ENCODE data around the gene RAB11FIP4. TPM values are rescaled to one million over a fixed set of nuclear protein-coding genes. Genes with fewer than 3 reads are reported as not detected.

The RAB11FIP4 gene
- total and polyA plus RNA-seq, 9 of the 15 experiments (the other 6 are each of a cell fraction or from before 2014, with no cell fraction given), result 0.62 to 16.6 (median 8.9) TPM

DNA sequence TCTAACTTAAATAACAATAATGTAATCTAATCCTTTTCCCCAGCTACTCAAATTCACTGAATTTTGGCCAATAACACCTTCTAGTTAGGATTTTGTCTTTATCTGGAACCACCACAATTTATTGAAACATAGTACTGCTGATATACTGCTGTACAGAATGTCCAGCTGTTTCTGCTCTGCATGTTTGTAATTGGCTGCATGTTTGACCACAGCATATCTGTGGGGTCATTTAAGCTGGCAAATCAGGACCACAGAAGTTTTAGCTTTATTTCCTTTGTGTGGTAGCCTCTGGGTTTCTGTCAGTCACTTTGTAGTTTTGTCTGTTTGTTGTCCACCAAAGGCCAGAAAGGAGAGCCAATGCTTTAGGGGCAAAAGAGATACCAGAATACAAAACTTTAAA lies 22.2 kb upstream of the RAB11FIP4 start:
- H3K27me3 ChIP-seq (ENCODE audit: control insufficient read depth in 2 of 2, insufficient read depth in 2 of 2, low read length in 2 of 2), result no peaks in the 10 kb centered on the region
- in situ Hi-C loops (cut with MboI) (no loop called here), intact Hi-C loops (cut with micrococcal nuclease) (no loop called here)
- FAIRE-seq (no peak), ATAC-seq (no peak), DNase-seq (ENCODE audit: extremely low read depth in 1 of 4, low spot score in 3 of 4) (no peak)
- no peaks in the 10 kb centered on the region for H3K9me1 ChIP-seq (ENCODE audit: control insufficient read depth, insufficient read depth, low read length)
- ChIA-PET POLR2A (no interaction called here), CTCF (ENCODE audit: low intra/inter-chr PET ratio) (no interaction called here)
- TF ChIP-seq CBFA2T3 (IDR thresholded peaks at IDR 0.05) (0 out of 2 replicates have a peak, but pooled peaks have one; percentile 11), CHD2 (IDR thresholded peaks at IDR 0.05; ENCODE audit: low read depth, low read length) (no peak)
- peaks cover 28% of the 10 kb centered on the region; the same call in 2 of the 3 replicates for H3K36me3 ChIP-seq (ENCODE audit: control insufficient read depth, insufficient read depth, low read length)
- no peak overlapping the region for H3K4me3 ChIP-seq
- no TSS peak for BruUV-seq (replicated peaks)
- no peak overlapping the region for H3K4me2 ChIP-seq (ENCODE audit: insufficient read depth, low read length)
- H3K79me2 ChIP-seq (ENCODE audit: control insufficient read depth, insufficient read depth, low read length), result no peaks in the 10 kb centered on the region
- H3K9me3 ChIP-seq (replicated peaks; ENCODE audit: control insufficient read depth, insufficient read depth, low read depth, low read length), result no peaks in the 10 kb centered on the region
- H3K27ac ChIP-seq (ENCODE audit: extremely low read depth, low read depth, low read length), result no peak overlapping the region
- H3K9ac ChIP-seq (ENCODE audit: insufficient read depth in 1 of 2, low read depth in 2 of 2, low read length in 2 of 2), result no peak overlapping the region
- H3K4me1 ChIP-seq (replicated peaks in 1 of 2; ENCODE audit: control insufficient read depth in 2 of 2, insufficient read depth in 2 of 2, low read length in 2 of 2), result no peaks in the 10 kb centered on the region
- H4K20me1 ChIP-seq (replicated peaks; ENCODE audit: control insufficient read depth, insufficient read depth, low read length), result 0 out of 2 replicates have a peak, but pooled peaks cover 2% of the 10 kb centered on the region
- no peak overlapping the region for H2AFZ ChIP-seq (ENCODE audit: low read depth, low read length)

DNA sequence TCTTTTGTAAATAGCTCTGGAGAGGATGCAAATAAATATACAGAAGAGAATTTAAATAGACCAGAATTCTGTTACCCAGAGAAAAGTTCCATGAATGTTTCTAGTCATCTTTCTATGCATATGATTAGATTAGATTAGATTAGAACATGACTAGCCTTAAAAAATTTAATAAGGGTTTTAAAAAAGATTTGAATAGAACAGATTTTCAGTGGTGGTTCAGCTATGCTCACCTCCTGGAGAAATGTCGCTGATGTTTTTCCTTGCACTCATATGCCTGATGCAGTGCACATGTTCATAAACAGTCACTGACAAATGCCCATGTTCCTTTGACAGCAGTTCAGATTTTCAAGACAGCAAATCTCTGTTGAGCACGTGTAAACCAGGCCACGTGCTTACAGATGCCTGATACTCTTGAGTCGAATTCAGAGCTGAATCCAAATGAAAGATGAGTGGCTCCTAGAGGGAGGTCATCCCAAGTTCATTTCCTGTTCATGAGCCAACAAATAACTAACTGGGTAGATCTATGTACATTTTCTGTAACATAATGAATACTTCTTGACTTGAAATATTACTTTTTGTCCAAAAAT lies 19.9 kb upstream of the RAB11FIP4 start:
- 24% methylated on average over 4 of the region's 4 CpGs for WGBS (ENCODE audit: insufficient coverage, low coverage, missing lambda C conversion rate)
- no peak overlapping the region for H3K27ac ChIP-seq (ENCODE audit: extremely low read depth, low read depth, low read length)
- no TSS peak for BruUV-seq (replicated peaks)
- no peaks in the 10 kb centered on the region for H3K79me2 ChIP-seq (ENCODE audit: control insufficient read depth, insufficient read depth, low read length)
- FAIRE-seq (peak; percentile 83), DNase-seq (ENCODE audit: extremely low read depth in 1 of 4, low spot score in 3 of 4) (peak in 2 of 4 experiments; percentile 26 to 27), ATAC-seq (no peak; the same call in 1 of the 3 replicates)
- H3K36me3 ChIP-seq (ENCODE audit: control insufficient read depth, insufficient read depth, low read length), result peaks cover 32% of the 10 kb centered on the region; the same call in 2 of the 3 replicates
- no peaks in the 10 kb centered on the region for H3K9me3 ChIP-seq (replicated peaks; ENCODE audit: control insufficient read depth, insufficient read depth, low read depth, low read length)
- CTCF ChIA-PET (ENCODE audit: low intra/inter-chr PET ratio), result interaction anchor here (0.7 to 1.9 kb wide), 2 partner anchors 255 to 356 kb away, joined by 3 to 4 read pairs; no protein-coding TSS in a partner anchor
- no peak overlapping the region for H3K4me3 ChIP-seq
- no peaks in the 10 kb centered on the region for H3K27me3 ChIP-seq (ENCODE audit: control insufficient read depth in 2 of 2, insufficient read depth in 2 of 2, low read length in 2 of 2)
- H3K9ac ChIP-seq (ENCODE audit: insufficient read depth in 1 of 2, low read depth in 2 of 2, low read length in 2 of 2), result no peak overlapping the region
- no peak overlapping the region for H3K4me2 ChIP-seq (ENCODE audit: insufficient read depth, low read length)
- in situ Hi-C loops (cut with MboI), result loop anchor here (10.0 kb wide), 1 partner anchor 457 kb away; no protein-coding TSS in a partner anchor
- no peaks in the 10 kb centered on the region for H4K20me1 ChIP-seq (replicated peaks; ENCODE audit: control insufficient read depth, insufficient read depth, low read length)
- H3K9me1 ChIP-seq (ENCODE audit: control insufficient read depth, insufficient read depth, low read length), result no peaks in the 10 kb centered on the region
- intact Hi-C loops (cut with micrococcal nuclease), result loop anchor here (5.0 to 10.0 kb wide), 2 partner anchors 104 to 157 kb away; no protein-coding TSS in a partner anchor
- no peak overlapping the region for H2AFZ ChIP-seq (ENCODE audit: low read depth, low read length)
- POLR2A ChIA-PET, result interaction anchor here (0.6 to 2.0 kb wide), 2 partner anchors 10 to 175 kb away, joined by 3 to 5 read pairs; no protein-coding TSS in a partner anchor
- H3K4me1 ChIP-seq (replicated peaks in 1 of 2; ENCODE audit: control insufficient read depth in 2 of 2, insufficient read depth in 2 of 2, low read length in 2 of 2), result no peaks in the 10 kb centered on the region
- TF ChIP-seq BRD9 (IDR thresholded peaks at IDR 0.05; ENCODE audit: low read depth, partially characterized antibody) (no peak), GABPB2 (CRISPR knock-in tag; conservative IDR thresholded peaks at IDR 0.05) (no peak), MYC (IDR thresholded peaks at IDR 0.05; ENCODE audit: low read depth, low read length) (peak; percentile 59), MYC (CRISPR knock-in tag; IDR thresholded peaks at IDR 0.05; ENCODE audit: borderline replicate concordance, low read depth) (no peak), ZNF77 (CRISPR knock-in tag; IDR thresholded peaks at IDR 0.05) (no peak), KDM1A (IDR thresholded peaks at IDR 0.05) (peak; percentile 69 to 79), EP400 (IDR thresholded peaks at IDR 0.05) (peak; percentile 29; the same call in 1 of the 2 replicates)

Data from K562 (cell line).